WERI-Rb-1 (cell line): Measurements from ENCODE around the gene ROPN1B.
"Not testable (repeated sequence)": the region's sequence is repeated elsewhere in the genome, so short reads cannot be mapped to it uniquely, and the experiment has no call there.

Experiments
- DNase-seq: peaks from one replicate; pipeline ENCODE4 v3.0.0-alpha.2; 2020
- H3K27ac ChIP-seq: fragments of 250-450 bp; sonication (Bioruptor Pico); 2 replicates; pipeline ENCODE4 v1.5.1; 2020; ENCODE audit warnings: mild to moderate bottlenecking, moderate library complexity
- H3K27me3 ChIP-seq: fragments of 250-450 bp; sonication (Bioruptor Pico); 2 replicates; pipeline ENCODE4 v1.5.1; 2021; ENCODE audit warnings: mild to moderate bottlenecking, low read depth, moderate library complexity; ENCODE audit not compliant: insufficient read depth, severe bottlenecking
- H3K36me3 ChIP-seq: fragments of 250-450 bp; sonication (Bioruptor Pico); 2 replicates; pipeline ENCODE4 v1.5.1; 2020; ENCODE audit warnings: mild to moderate bottlenecking, moderate library complexity
- H3K4me3 ChIP-seq: 2 replicates; pipeline ENCODE4 v1.5.1; 2011; ENCODE audit warnings: low read depth, mild to moderate bottlenecking, control low read depth, low read length
- H3K9me3 ChIP-seq: fragments of 250-450 bp; sonication (Bioruptor Pico); 2 replicates; pipeline ENCODE4 v1.5.1; 2021; ENCODE audit warnings: mild to moderate bottlenecking, moderate library complexity; ENCODE audit not compliant: severe bottlenecking
- CTCF ChIP-seq: IDR thresholded peaks from 2 replicates; pipeline ENCODE4 v1.5.1; 2011; ENCODE audit warnings: low read depth, mild to moderate bottlenecking, control low read depth, inconsistent platforms, low read length

Gene ROPN1B

GRCh38 chr3:125935252-125935874 lies 33.6 kb upstream of the ROPN1B start:
- H3K27ac ChIP-seq, H3K27me3 ChIP-seq, DNase-seq, H3K4me3 ChIP-seq, H3K36me3 ChIP-seq, H3K9me3 ChIP-seq: not testable (repeated sequence)

- not testable (repeated sequence) for H3K9me3 ChIP-seq, H3K36me3 ChIP-seq, H3K27ac ChIP-seq, H3K27me3 ChIP-seq, DNase-seq, H3K4me3 ChIP-seq
- peak; percentile 34; the same call in 1 of the 2 replicates for TF ChIP-seq CTCF
Measured at GRCh38 chr3:125936210-125936815, 32.7 kb upstream of the ROPN1B start.

GRCh38 chr3:125936891-125937290 lies 32.1 kb upstream of the ROPN1B start:
- DNase-seq, H3K27ac ChIP-seq, H3K4me3 ChIP-seq, H3K27me3 ChIP-seq, H3K9me3 ChIP-seq, H3K36me3 ChIP-seq: not testable (repeated sequence)

GRCh38 chr3:125947806-125948205 lies 21.2 kb upstream of the ROPN1B start:
- not testable (repeated sequence) for H3K4me3 ChIP-seq, H3K27ac ChIP-seq, H3K27me3 ChIP-seq, H3K36me3 ChIP-seq, DNase-seq, H3K9me3 ChIP-seq

- H3K27ac ChIP-seq, DNase-seq, H3K4me3 ChIP-seq, H3K27me3 ChIP-seq, H3K9me3 ChIP-seq, H3K36me3 ChIP-seq: not testable (repeated sequence)
Measured at GRCh38 chr3:125948901-125949300, 20.1 kb upstream of the ROPN1B start.

GRCh38 chr3:125951176-125951575 lies 17.8 kb upstream of the ROPN1B start:
- H3K9me3 ChIP-seq, H3K27me3 ChIP-seq, H3K4me3 ChIP-seq, DNase-seq, H3K36me3 ChIP-seq, H3K27ac ChIP-seq: not testable (repeated sequence)

GRCh38 chr3:125957020-125957419 lies 12.0 kb upstream of the ROPN1B start:
- H3K9me3 ChIP-seq, H3K27me3 ChIP-seq, H3K4me3 ChIP-seq, DNase-seq, H3K36me3 ChIP-seq, H3K27ac ChIP-seq: not testable (repeated sequence)

- no peak overlapping the region for H3K4me3 ChIP-seq
Measured at GRCh38 chr3:125957674-125958510, 11.1 kb upstream of the ROPN1B start.

More at GRCh38 chr3:125957674-125958510, 11.1 kb upstream of the ROPN1B start:
- Histone ChIP-seq H3K36me3 (no peaks in the 10 kb centered on the region), H3K9me3 (no peaks in the 10 kb centered on the region), H3K27me3 (no peaks in the 10 kb centered on the region), H3K27ac (no peak overlapping the region)
- no peak for DNase-seq
- no peak for TF ChIP-seq CTCF
